Caco-2 (cell line): Measurements from ENCODE around the gene SLAMF1. TPM values are rescaled to one million over a fixed set of nuclear protein-coding genes. Genes with fewer than 3 reads are reported as not detected.

Experiments used
- BruUV-seq: library from RNA; stranded (reverse); fragments of 400-500 nt; replicated peaks from 2 replicates; lab custom pipeline; 2021; lab: Mats Ljungman, UMichigan
- CTCF ChIA-PET: fragments of 300-600 bp; sonication (Branson Sonifier 250); formaldehyde crosslinking; loops from one replicate; lab custom pipeline; 2022; ENCODE audit warnings: antibody characterized with exemption; lab: Charles Lee
- POLR2A ChIA-PET: fragments of 300-600 bp; sonication (Branson Sonifier 250); formaldehyde crosslinking; loops from one replicate; lab custom pipeline; 2022; ENCODE audit warnings: antibody characterized with exemption; lab: Charles Lee
- DNase-seq, 2 experiments: peaks; one replicate each; pipeline versions ENCODE4 v3.0.0 to v3.0.0-alpha.2; 2020 to 2022
- H3K27me3 ChIP-seq: replicated peaks from 2 replicates; pipeline ENCODE4 v1.6.0; 2011; ENCODE audit warnings: low read length; ENCODE audit not compliant: control insufficient read depth, insufficient read depth
- H3K36me3 ChIP-seq: 2 replicates; pipeline ENCODE4 v1.5.1; 2011; ENCODE audit warnings: low read length; ENCODE audit not compliant: control insufficient read depth, insufficient read depth
- H3K4me1 ChIP-seq: fragments of 250-450 bp; sonication (Bioruptor Pico); 2 replicates; pipeline ENCODE4 v1.5.1; 2020; ENCODE audit warnings: mild to moderate bottlenecking
- H3K4me3 ChIP-seq: 2 replicates; pipeline ENCODE4 v1.5.1; 2011; ENCODE audit warnings: low read depth, mild to moderate bottlenecking, control low read depth, low read length
- H3K9me3 ChIP-seq: fragments of 250-450 bp; sonication (Bioruptor Pico); 2 replicates; pipeline ENCODE4 v1.5.1; 2020; ENCODE audit warnings: mild to moderate bottlenecking, moderate library complexity
- H3K27ac Mint-ChIP-seq: one replicate; pipeline ENCODE4 v1.8.0; 2022; ENCODE audit warnings: mixed read lengths; ENCODE audit not compliant: unreplicated experiment
- H3K27me3 Mint-ChIP-seq: one replicate; pipeline ENCODE4 v1.8.0; 2022; ENCODE audit warnings: mixed read lengths; ENCODE audit not compliant: insufficient read depth, unreplicated experiment
- H3K36me3 Mint-ChIP-seq: one replicate; pipeline ENCODE4 v1.8.0; 2022; ENCODE audit warnings: mild to moderate bottlenecking, mixed read lengths; ENCODE audit not compliant: insufficient read depth, unreplicated experiment
- H3K4me1 Mint-ChIP-seq: one replicate; pipeline ENCODE4 v1.8.0; 2022; ENCODE audit warnings: low read depth, mixed read lengths; ENCODE audit not compliant: unreplicated experiment
- H3K4me3 Mint-ChIP-seq: one replicate; pipeline ENCODE4 v1.8.0; 2022; ENCODE audit warnings: mild to moderate bottlenecking, moderate library complexity, mixed read lengths; ENCODE audit not compliant: unreplicated experiment
- H3K9me3 Mint-ChIP-seq: one replicate; pipeline ENCODE4 v1.8.0; 2022; ENCODE audit warnings: mixed read lengths; ENCODE audit not compliant: unreplicated experiment
- intact Hi-C: fragments of 100-400 bp; cut with micrococcal nuclease; formaldehyde crosslinking; loops from one replicate; pipeline ENCODE4 v1.10.0; 2022; ENCODE audit not compliant: unreplicated experiment
- total RNA-seq: library from RNA; stranded (reverse); gene quantifications from 2 replicates; pipeline ENCODE4 v1.2.3, GENCODE V29; 2022
- TF ChIP-seq, protein P1 (sequence below), 2 experiments: fragments of 200-600 bp in 1 of 2; IDR thresholded peaks; 1 replicate in 1 of 2; 2 replicates in 1 of 2; pipeline versions ENCODE4 v1.5.1 to v1.8.0; 2011 to 2022; ENCODE audit warnings: antibody characterized with exemption in 1 of 2, control low read depth in 1 of 2, inconsistent platforms in 1 of 2, low read depth in 1 of 2, low read length in 1 of 2, mild to moderate bottlenecking in 1 of 2, moderate library complexity in 1 of 2; ENCODE audit not compliant: insufficient read depth in 1 of 2, severe bottlenecking in 1 of 2, unreplicated experiment in 1 of 2

The SLAMF1 gene
- total RNA-seq, 1 experiment from 2014 or later: not detected

- intact Hi-C loops: loop anchor here (1.0 kb wide), 1 partner anchor 21 kb away; no protein-coding TSS in a partner anchor
- ChIA-PET POLR2A (no interaction called here), CTCF (no interaction called here)
- no peaks in the 10 kb centered on the region for H3K9me3 ChIP-seq
- Mint-ChIP-seq H3K36me3 (no peaks in the 10 kb centered on the region), H3K27me3 (no peaks in the 10 kb centered on the region), H3K4me1 (peaks cover 38% of the 10 kb centered on the region), H3K27ac (peak overlapping the region; percentile 64), H3K9me3 (no peaks in the 10 kb centered on the region), H3K4me3 (no peak overlapping the region)
- H3K27me3 ChIP-seq: no peaks in the 10 kb centered on the region
- H3K4me3 ChIP-seq: no peak overlapping the region
- no TSS peak for BruUV-seq
- DNase-seq: no peak
- H3K36me3 ChIP-seq: no peaks in the 10 kb centered on the region
- TF ChIP-seq, protein P1, sequence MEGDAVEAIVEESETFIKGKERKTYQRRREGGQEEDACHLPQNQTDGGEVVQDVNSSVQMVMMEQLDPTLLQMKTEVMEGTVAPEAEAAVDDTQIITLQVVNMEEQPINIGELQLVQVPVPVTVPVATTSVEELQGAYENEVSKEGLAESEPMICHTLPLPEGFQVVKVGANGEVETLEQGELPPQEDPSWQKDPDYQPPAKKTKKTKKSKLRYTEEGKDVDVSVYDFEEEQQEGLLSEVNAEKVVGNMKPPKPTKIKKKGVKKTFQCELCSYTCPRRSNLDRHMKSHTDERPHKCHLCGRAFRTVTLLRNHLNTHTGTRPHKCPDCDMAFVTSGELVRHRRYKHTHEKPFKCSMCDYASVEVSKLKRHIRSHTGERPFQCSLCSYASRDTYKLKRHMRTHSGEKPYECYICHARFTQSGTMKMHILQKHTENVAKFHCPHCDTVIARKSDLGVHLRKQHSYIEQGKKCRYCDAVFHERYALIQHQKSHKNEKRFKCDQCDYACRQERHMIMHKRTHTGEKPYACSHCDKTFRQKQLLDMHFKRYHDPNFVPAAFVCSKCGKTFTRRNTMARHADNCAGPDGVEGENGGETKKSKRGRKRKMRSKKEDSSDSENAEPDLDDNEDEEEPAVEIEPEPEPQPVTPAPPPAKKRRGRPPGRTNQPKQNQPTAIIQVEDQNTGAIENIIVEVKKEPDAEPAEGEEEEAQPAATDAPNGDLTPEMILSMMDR (IDR thresholded peaks at IDR 0.05; ENCODE audit: insufficient read depth in 1 of 2, low read depth in 1 of 2, low read length in 1 of 2, severe bottlenecking in 1 of 2, unreplicated experiment in 1 of 2): no peak
- peaks cover 46% of the 10 kb centered on the region for H3K4me1 ChIP-seq
These were observed 9.8 kb downstream of the SLAMF1 start for GRCh38 chr1:160637065-160637464.

DNA sequence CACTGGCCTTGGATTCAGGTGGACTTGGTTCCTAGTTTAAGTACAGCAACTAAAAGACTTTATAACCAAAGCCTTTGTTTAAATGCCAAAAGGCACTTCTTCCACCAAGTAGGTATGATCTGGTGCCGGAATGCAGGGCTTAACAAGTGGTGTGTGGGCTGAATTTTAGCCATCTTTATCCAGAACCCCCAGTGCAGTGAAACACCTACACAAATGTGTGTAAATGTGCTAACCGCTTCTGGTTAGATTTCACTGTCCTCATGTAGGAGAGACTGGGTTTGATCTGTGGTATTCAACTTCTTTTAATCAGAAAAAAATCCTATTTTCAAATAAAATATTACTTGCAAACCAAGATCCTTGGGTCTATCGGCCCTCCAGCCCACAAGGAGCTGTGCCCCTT is 10.3 kb downstream of the SLAMF1 start:
- no TSS peak for BruUV-seq

GRCh38 chr1:160636076-160636475 is 10.8 kb downstream of the SLAMF1 start:
- Mint-ChIP-seq H3K36me3 (no peaks in the 10 kb centered on the region), H3K27me3 (no peaks in the 10 kb centered on the region), H3K4me1 (peaks cover 46% of the 10 kb centered on the region), H3K4me3 (no peak overlapping the region), H3K9me3 (no peaks in the 10 kb centered on the region), H3K27ac (peak overlapping the region; percentile 81)
- ChIA-PET POLR2A (no interaction called here), CTCF (interaction anchor here (0.6 kb wide), 1 partner anchor 46 kb away, joined by 3 read pairs; no protein-coding TSS in a partner anchor)
- Histone ChIP-seq H3K4me1 (peaks cover 56% of the 10 kb centered on the region), H3K4me3 (no peak overlapping the region), H3K36me3 (no peaks in the 10 kb centered on the region), H3K27me3 (no peaks in the 10 kb centered on the region), H3K9me3 (no peaks in the 10 kb centered on the region)
- TF ChIP-seq, protein P1 (IDR thresholded peaks at IDR 0.05; ENCODE audit: insufficient read depth in 1 of 2, low read depth in 1 of 2, low read length in 1 of 2, severe bottlenecking in 1 of 2, unreplicated experiment in 1 of 2): no peak
- no TSS peak for BruUV-seq
- no peak for DNase-seq
- intact Hi-C loops: no loop called here

More for the DNA sequence above, 10.3 kb downstream of the SLAMF1 start:
- Mint-ChIP-seq H3K9me3 (no peaks in the 10 kb centered on the region), H3K27ac (peak overlapping the region; percentile 81), H3K27me3 (no peaks in the 10 kb centered on the region), H3K4me3 (no peak overlapping the region), H3K36me3 (no peaks in the 10 kb centered on the region), H3K4me1 (peaks cover 41% of the 10 kb centered on the region)
- ChIA-PET CTCF (no interaction called here), POLR2A (no interaction called here)
- TF ChIP-seq, protein P1 (IDR thresholded peaks at IDR 0.05; ENCODE audit: insufficient read depth in 1 of 2, low read depth in 1 of 2, low read length in 1 of 2, severe bottlenecking in 1 of 2, unreplicated experiment in 1 of 2): no peak
- Histone ChIP-seq H3K27me3 (no peaks in the 10 kb centered on the region), H3K4me1 (peaks cover 51% of the 10 kb centered on the region), H3K4me3 (no peak overlapping the region), H3K9me3 (no peaks in the 10 kb centered on the region), H3K36me3 (no peaks in the 10 kb centered on the region)
- no peak for DNase-seq
- intact Hi-C loops: no loop called here
